RWPE2 (cell line): ENCODE data around the gene PCARE.

Source experiments
- ATAC-seq: fragments of 200-7000 bp; cut with Tn5 transposase; 3 replicates; pipeline ENCODE4 v1.9.1; 2021; ENCODE audit warnings: low read depth
- DNase-seq: peaks from one replicate; pipeline ENCODE4 v3.0.0-alpha.2; 2020; ENCODE audit warnings: low spot score
- H3K27ac ChIP-seq: fragments of 450-650 bp; 2 replicates; pipeline ENCODE4 v1.5.1; 2017; ENCODE audit warnings: mild to moderate bottlenecking; ENCODE audit not compliant: poor library complexity, severe bottlenecking
- H3K27me3 ChIP-seq: fragments of 250-450 bp; sonication (Bioruptor Pico); 2 replicates; pipeline ENCODE4 v1.5.1; 2021; ENCODE audit warnings: mild to moderate bottlenecking, moderate library complexity; ENCODE audit not compliant: insufficient read depth, poor library complexity, severe bottlenecking
- H3K36me3 ChIP-seq: fragments of 250-450 bp; sonication (Bioruptor Pico); 2 replicates; pipeline ENCODE4 v1.5.1; 2020; ENCODE audit warnings: low read depth, mild to moderate bottlenecking, moderate library complexity
- H3K4me1 ChIP-seq: fragments of 250-450 bp; sonication (Bioruptor Pico); 2 replicates; pipeline ENCODE4 v1.5.1; 2021; ENCODE audit warnings: mild to moderate bottlenecking, moderate library complexity; ENCODE audit not compliant: insufficient read depth, poor library complexity, severe bottlenecking
- H3K4me3 ChIP-seq: fragments of 250-450 bp; sonication (Bioruptor Pico); 2 replicates; pipeline ENCODE4 v1.5.1; 2021; ENCODE audit warnings: mild to moderate bottlenecking, moderate library complexity; ENCODE audit not compliant: severe bottlenecking
- H3K9me3 ChIP-seq: fragments of 250-450 bp; sonication (Bioruptor Pico); 2 replicates; pipeline ENCODE4 v1.5.1; 2021; ENCODE audit warnings: mild to moderate bottlenecking, moderate library complexity; ENCODE audit not compliant: severe bottlenecking
- CTCF ChIP-seq: fragments of 450-650 bp; IDR thresholded peaks from one replicate; pipeline ENCODE4 v1.5.1; 2017; ENCODE audit warnings: mild to moderate bottlenecking, moderate library complexity; ENCODE audit not compliant: poor library complexity, severe bottlenecking

The PCARE gene

GRCh38 chr2:29064346-29064715, 10.0 kb downstream of the PCARE start:
- peaks cover 41% of the 10 kb centered on the region for H3K4me1 ChIP-seq
- no peak for ATAC-seq
- no peak for TF ChIP-seq CTCF

GRCh38 chr2:29063646-29064345, 10.5 kb downstream of the PCARE start:
- Histone ChIP-seq H3K4me1 (peaks cover 38% of the 10 kb centered on the region), H3K27me3 (no peaks in the 10 kb centered on the region), H3K36me3 (no peaks in the 10 kb centered on the region), H3K27ac (no peak overlapping the region), H3K9me3 (no peaks in the 10 kb centered on the region), H3K4me3 (no peak overlapping the region)
- ATAC-seq, result no peak
- DNase-seq, result no peak
- TF ChIP-seq CTCF, result no peak

More at GRCh38 chr2:29064346-29064715, 10.0 kb downstream of the PCARE start:
- Histone ChIP-seq H3K27ac (no peak overlapping the region), H3K4me3 (no peak overlapping the region), H3K36me3 (no peaks in the 10 kb centered on the region), H3K9me3 (no peaks in the 10 kb centered on the region), H3K27me3 (no peaks in the 10 kb centered on the region)
- no peak for DNase-seq

GRCh38 chr2:29063056-29063455, 11.3 kb downstream of the PCARE start:
- Histone ChIP-seq H3K36me3 (no peaks in the 10 kb centered on the region), H3K4me3 (no peak overlapping the region), H3K9me3 (no peaks in the 10 kb centered on the region), H3K4me1 (peaks cover 31% of the 10 kb centered on the region), H3K27ac (no peak overlapping the region), H3K27me3 (no peaks in the 10 kb centered on the region)
- TF ChIP-seq CTCF, result no peak
- DNase-seq (no peak), ATAC-seq (no peak)

GRCh38 chr2:29062371-29062770, 12.0 kb downstream of the PCARE start:
- DNase-seq (no peak), ATAC-seq (no peak)
- H3K27ac ChIP-seq, result no peak overlapping the region
- no peak overlapping the region for H3K4me3 ChIP-seq
- H3K9me3 ChIP-seq, result no peaks in the 10 kb centered on the region
- peaks cover 25% of the 10 kb centered on the region for H3K4me1 ChIP-seq
- H3K36me3 ChIP-seq, result no peaks in the 10 kb centered on the region
- H3K27me3 ChIP-seq, result no peaks in the 10 kb centered on the region
- TF ChIP-seq CTCF, result no peak

- H3K4me3 ChIP-seq, result no peak overlapping the region
- no peaks in the 10 kb centered on the region for H3K36me3 ChIP-seq
- ATAC-seq (no peak), DNase-seq (no peak)
- H3K9me3 ChIP-seq, result no peaks in the 10 kb centered on the region
- H3K4me1 ChIP-seq, result peaks cover 17% of the 10 kb centered on the region
- H3K27ac ChIP-seq, result no peak overlapping the region
- TF ChIP-seq CTCF, result no peak
- no peaks in the 10 kb centered on the region for H3K27me3 ChIP-seq
Observed at GRCh38 chr2:29061616-29062015, 12.7 kb downstream of the PCARE start.
